IMR-90 (cell line): Measurements from ENCODE around the gene BYSL. TPM values are rescaled to one million over a fixed set of nuclear protein-coding genes. Genes with fewer than 3 reads are reported as not detected.

ENCODE experiments used
- ATAC-seq: fragments of 200-7000 bp; cut with Tn5 transposase; 2 replicates; pipeline ENCODE4 v1.9.1; 2020; ENCODE audit warnings: low read depth, mild to moderate bottlenecking, moderate library complexity
- BruUV-seq: library from RNA; stranded (reverse); fragments of 400-500 nt; replicated peaks from 2 replicates; lab custom pipeline; 2021; lab: Mats Ljungman, UMichigan
- CTCF ChIA-PET: fragments of 300-600 bp; formaldehyde crosslinking; extraction: SDS; loops from one replicate; lab custom pipeline; 2021; ENCODE audit warnings: antibody characterized with exemption; lab: Yijun Ruan, JAX
- POLR2A ChIA-PET: fragments of 300-600 bp; sonication (Branson Sonifier 250); formaldehyde crosslinking; loops from one replicate; lab custom pipeline; 2022; ENCODE audit warnings: antibody characterized with exemption; ENCODE audit not compliant: unreplicated experiment; lab: Charles Lee
- DNase-seq: peaks from one replicate; pipeline ENCODE4 v3.0.0; 2013
- H2AFZ ChIP-seq: replicated peaks from 2 replicates; pipeline ENCODE3; 2013; ENCODE audit warnings: low read length, mild to moderate bottlenecking; ENCODE audit not compliant: poor library complexity
- H2AK5ac ChIP-seq: 2 replicates; pipeline ENCODE4 v1.6.1; 2013; ENCODE audit warnings: low read depth, low read length, inconsistent platforms
- H2AK9ac ChIP-seq: replicated peaks from 2 replicates; pipeline ENCODE3; 2013; ENCODE audit warnings: mild to moderate bottlenecking, low read depth, low read length, moderate library complexity; ENCODE audit not compliant: poor library complexity
- H2BK120ac ChIP-seq: 2 replicates; pipeline ENCODE4 v1.6.1; 2013; ENCODE audit warnings: low read depth, low read length, inconsistent platforms
- H2BK15ac ChIP-seq: 3 replicates; pipeline ENCODE4 v1.6.1; 2013; ENCODE audit warnings: low read depth, low read length, inconsistent platforms
- H2BK20ac ChIP-seq: 2 replicates; pipeline ENCODE4 v1.6.1; 2013; ENCODE audit warnings: low read depth, mild to moderate bottlenecking, inconsistent platforms, low read length, moderate library complexity
- H2BK5ac ChIP-seq: 2 replicates; pipeline ENCODE4 v1.6.1; 2013; ENCODE audit warnings: mild to moderate bottlenecking, low read depth, low read length, inconsistent platforms; ENCODE audit not compliant: poor library complexity, severe bottlenecking
- H3K14ac ChIP-seq: replicated peaks from 2 replicates; pipeline ENCODE4 v1.6.1; 2013; ENCODE audit warnings: low read depth, low read length, inconsistent platforms
- H3K18ac ChIP-seq: 2 replicates; pipeline ENCODE4 v1.6.1; 2013; ENCODE audit warnings: low read depth, low read length, control low read depth
- H3K23ac ChIP-seq: 2 replicates; pipeline ENCODE4 v1.6.1; 2013; ENCODE audit warnings: low read depth, low read length, inconsistent platforms
- H3K27ac ChIP-seq: 2 replicates; pipeline ENCODE4 v1.5.1; 2013; ENCODE audit warnings: mild to moderate bottlenecking, control low read depth, low read length; ENCODE audit not compliant: insufficient read depth
- H3K27me3 ChIP-seq: 2 replicates; pipeline ENCODE4 v1.6.1; 2013; ENCODE audit warnings: low read length; ENCODE audit not compliant: control insufficient read depth, insufficient read depth
- H3K36me3 ChIP-seq: 2 replicates; pipeline ENCODE4 v1.6.1; 2013; ENCODE audit warnings: low read length, mixed read lengths; ENCODE audit not compliant: control insufficient read depth, insufficient read depth
- H3K4ac ChIP-seq: 2 replicates; pipeline ENCODE4 v1.6.1; 2013; ENCODE audit warnings: low read depth, low read length, inconsistent platforms
- H3K4me1 ChIP-seq: 2 replicates; pipeline ENCODE4 v1.6.1; 2013; ENCODE audit warnings: low read length, mixed read lengths; ENCODE audit not compliant: control insufficient read depth, insufficient read depth
- H3K4me2 ChIP-seq: 2 replicates; pipeline ENCODE4 v1.6.1; 2013; ENCODE audit warnings: low read depth, mild to moderate bottlenecking, control low read depth, low read length, moderate library complexity
- H3K4me3 ChIP-seq: 2 replicates; pipeline ENCODE4 v1.5.1; 2013; ENCODE audit warnings: low read depth, mild to moderate bottlenecking, control low read depth, low read length, moderate library complexity; ENCODE audit not compliant: insufficient read depth
- H3K56ac ChIP-seq: 2 replicates; pipeline ENCODE4 v1.6.1; 2013; ENCODE audit warnings: low read length, inconsistent platforms; ENCODE audit not compliant: insufficient read depth; ENCODE audit errors: extremely low read depth
- H3K79me1 ChIP-seq, 2 experiments: 2 replicates each; pipeline ENCODE4 v1.6.1; 2013; ENCODE audit warnings: low read length in 2 of 2, inconsistent platforms in 1 of 2, low read depth in 1 of 2
- H3K9ac ChIP-seq: 2 replicates; pipeline ENCODE4 v1.6.1; 2013; ENCODE audit warnings: low read depth, low read length, control low read depth
- H3K9me1 ChIP-seq: 2 replicates; pipeline ENCODE4 v1.6.1; 2013; ENCODE audit warnings: low read length, inconsistent platforms; ENCODE audit not compliant: insufficient read depth
- H3K9me3 ChIP-seq: 2 replicates; pipeline ENCODE4 v1.6.1; 2013; ENCODE audit warnings: low read length; ENCODE audit not compliant: control insufficient read depth, insufficient read depth
- H4K20me1 ChIP-seq: 2 replicates; pipeline ENCODE4 v1.6.1; 2013; ENCODE audit warnings: low read length, inconsistent platforms; ENCODE audit not compliant: insufficient read depth
- H4K5ac ChIP-seq: 2 replicates; pipeline ENCODE4 v1.6.1; 2013; ENCODE audit warnings: mild to moderate bottlenecking, low read depth, low read length, control low read depth
- H4K8ac ChIP-seq, 2 experiments: 2 replicates each; pipeline ENCODE4 v1.6.1; 2013; ENCODE audit warnings: low read depth in 2 of 2, low read length in 2 of 2, control low read depth in 1 of 2, inconsistent platforms in 1 of 2
- H4K91ac ChIP-seq: 2 replicates; pipeline ENCODE4 v1.6.1; 2013; ENCODE audit warnings: low read depth, low read length, inconsistent platforms; ENCODE audit not compliant: insufficient read depth
- BHLHE40 ChIP-seq: fragments of 150-350 bp; IDR thresholded peaks from 2 replicates; pipeline ENCODE4 v1.6.1; 2016; ENCODE audit warnings: mild to moderate bottlenecking, low read depth, low read length
- CHD1 ChIP-seq: IDR thresholded peaks from 2 replicates; pipeline ENCODE4 v1.6.1; 2012; ENCODE audit warnings: low read depth, low read length, improper control_type of control experiment
- MAFK ChIP-seq: IDR thresholded peaks from 2 replicates; pipeline ENCODE4 v1.6.1; 2012; ENCODE audit warnings: low read depth, low read length, improper control_type of control experiment
- MAZ ChIP-seq: IDR thresholded peaks from 2 replicates; pipeline ENCODE4 v1.6.1; 2012; ENCODE audit warnings: low read depth, mild to moderate bottlenecking, low read length, improper control_type of control experiment, moderate library complexity, borderline replicate concordance
- NFE2L2 ChIP-seq: fragments of 150-350 bp; IDR thresholded peaks from 2 replicates; pipeline ENCODE4 v1.6.1; 2016; ENCODE audit warnings: low read depth, mild to moderate bottlenecking, low read length
- RAD21 ChIP-seq: IDR thresholded peaks from 2 replicates; pipeline ENCODE4 v1.6.1; 2012; ENCODE audit warnings: low read length, improper control_type of control experiment
- WGBS, 2 experiments: methylation state at CpG; one replicate each; pipeline versions ENCODE4 v1.1.5 to v1.1.7; 2013; ENCODE audit warnings: missing lambda C conversion rate in 2 of 2; ENCODE audit not compliant: insufficient read length in 1 of 2; ENCODE audit errors: extremely low coverage in 2 of 2; 5-methylcytosine and 5-hydroxymethylcytosine counted together
- dilution Hi-C: fragments of 300-500 bp; cut with HindIII; formaldehyde crosslinking; loops from one replicate; pipeline ENCODE4 v1.14.3; 2018; ENCODE audit warnings: low sequenced_read_pairs; ENCODE audit not compliant: unreplicated experiment
- in situ Hi-C: fragments of 300-500 bp; cut with MboI; formaldehyde crosslinking; loops from 3 replicates; pipeline ENCODE4 v1.14.3; 2019; ENCODE audit warnings: low sequenced_read_pairs, inconsistent platforms, mixed read lengths
- intact Hi-C: fragments of 100-400 bp; cut with micrococcal nuclease; formaldehyde crosslinking; loops from 2 replicates; pipeline ENCODE4 v1.10.0; 2022
- polyA plus RNA-seq, 3 experiments: library from polyadenylated mRNA; depleted of rRNA; stranded (reverse); fragments of >200 nt; gene quantifications; 2 replicates each; pipeline ENCODE4 v1.2.3, GENCODE V29; 2012; ENCODE audit warnings: low replicate concordance in 1 of 3
- total RNA-seq: library from RNA; depleted of rRNA; stranded (reverse); fragments of >200 nt; gene quantifications from 2 replicates; pipeline ENCODE4 v1.2.3, GENCODE V29; 2012
- TF ChIP-seq, protein P1 (sequence below): fragments of 150-350 bp; IDR thresholded peaks from 2 replicates; pipeline ENCODE4 v1.6.1; 2017; ENCODE audit warnings: mild to moderate bottlenecking, antibody characterized with exemption, low read length, low read depth
- TF ChIP-seq, protein P2 (sequence below): fragments of 150-350 bp; IDR thresholded peaks from 2 replicates; pipeline ENCODE4 v1.6.1; 2016; ENCODE audit warnings: low read depth, mild to moderate bottlenecking, low read length, moderate library complexity, borderline replicate concordance

Gene BYSL
- total and polyA plus RNA-seq, 2 of the 4 experiments (the other 2 are of a cell fraction): 26.7 to 36.3 TPM

GRCh38 chr6:41931792-41932191, 10.5 kb downstream of the BYSL start:
- Histone ChIP-seq H3K27me3 (no peaks in the 10 kb centered on the region), H2AFZ (no peak overlapping the region), H4K5ac (no peak overlapping the region), H3K4me3 (no peak overlapping the region), H3K9ac (no peak overlapping the region), H3K4ac (no peak overlapping the region), H3K23ac (no peak overlapping the region), H2BK20ac (no peak overlapping the region), H3K27ac (no peak overlapping the region), H2BK5ac (no peak overlapping the region), H3K4me2 (no peak overlapping the region), H2BK15ac (no peak overlapping the region), H2BK120ac (no peak overlapping the region), H3K18ac (no peak overlapping the region), H2AK9ac (no peak overlapping the region), H3K9me1 (peaks cover 4% of the 10 kb centered on the region; the same call in 1 of the 2 replicates), H3K9me3 (no peaks in the 10 kb centered on the region), H3K56ac (no peak overlapping the region), H3K14ac (no peak overlapping the region), H4K91ac (no peak overlapping the region), H4K20me1 (peaks cover 39% of the 10 kb centered on the region), H4K8ac (no peak overlapping the region), H2AK5ac (no peak overlapping the region), H3K79me1 (peaks cover 34 to 54% of the 10 kb centered on the region in 2 experiments), H3K36me3 (peaks cover 73% of the 10 kb centered on the region), H3K4me1 (peaks cover 5% of the 10 kb centered on the region)
- intact Hi-C loops (no loop called here), in situ Hi-C loops (loop anchor here (5.0 to 10.0 kb wide), 2 partner anchors 84 to 147 kb away; partner anchors contain the start of genes PRICKLE4 and TOMM6), dilution Hi-C loops (no loop called here)
- no peak for DNase-seq
- ATAC-seq: no peak
- WGBS, 2 experiments: 60% methylated on average over 1 of the region's 2 CpGs; no CpG with 5 or more reads in 1 of the 2 experiments
- ChIA-PET CTCF (no interaction called here), POLR2A (no interaction called here)
- BruUV-seq: no TSS peak
- TF ChIP-seq NFE2L2 (no peak), BHLHE40 (no peak), CHD1 (no peak), MAZ (no peak), RAD21 (no peak), MAFK (no peak)
- TF ChIP-seq, protein P1, sequence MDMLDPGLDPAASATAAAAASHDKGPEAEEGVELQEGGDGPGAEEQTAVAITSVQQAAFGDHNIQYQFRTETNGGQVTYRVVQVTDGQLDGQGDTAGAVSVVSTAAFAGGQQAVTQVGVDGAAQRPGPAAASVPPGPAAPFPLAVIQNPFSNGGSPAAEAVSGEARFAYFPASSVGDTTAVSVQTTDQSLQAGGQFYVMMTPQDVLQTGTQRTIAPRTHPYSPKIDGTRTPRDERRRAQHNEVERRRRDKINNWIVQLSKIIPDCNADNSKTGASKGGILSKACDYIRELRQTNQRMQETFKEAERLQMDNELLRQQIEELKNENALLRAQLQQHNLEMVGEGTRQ: no peak
- TF ChIP-seq, protein P2, sequence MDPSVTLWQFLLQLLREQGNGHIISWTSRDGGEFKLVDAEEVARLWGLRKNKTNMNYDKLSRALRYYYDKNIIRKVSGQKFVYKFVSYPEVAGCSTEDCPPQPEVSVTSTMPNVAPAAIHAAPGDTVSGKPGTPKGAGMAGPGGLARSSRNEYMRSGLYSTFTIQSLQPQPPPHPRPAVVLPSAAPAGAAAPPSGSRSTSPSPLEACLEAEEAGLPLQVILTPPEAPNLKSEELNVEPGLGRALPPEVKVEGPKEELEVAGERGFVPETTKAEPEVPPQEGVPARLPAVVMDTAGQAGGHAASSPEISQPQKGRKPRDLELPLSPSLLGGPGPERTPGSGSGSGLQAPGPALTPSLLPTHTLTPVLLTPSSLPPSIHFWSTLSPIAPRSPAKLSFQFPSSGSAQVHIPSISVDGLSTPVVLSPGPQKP: no peak
